ENCODE measurements around the gene DRC3. TPM values are rescaled to one million over a fixed set of nuclear protein-coding genes. Genes with fewer than 3 reads are reported as not detected.
A peak's percentile ranks its signal among the peaks of the same experiment; 100 is the strongest.
"Not testable (repeated sequence)": the region's sequence is repeated elsewhere in the genome, so short reads cannot be mapped to it uniquely, and the experiment has no call there.

Gene DRC3
- polyA plus RNA-seq, 1 donor from 2014 or later, result 1.9 TPM

GRCh38 chr17:17938388-17939107 lies 34.1 kb upstream of the DRC3 start:
- Histone ChIP-seq H3K79me2 (replicated peaks; ENCODE audit: insufficient read depth, low read length) (peaks cover 20% of the 10 kb centered on the region), H3K4me2 (ENCODE audit: low read length) (peak overlapping the region; percentile 36)

GRCh38 chr17:17939941-17940340 lies 32.7 kb upstream of the DRC3 start:
- not testable (repeated sequence) for H3K4me3 ChIP-seq (ENCODE audit: low read length); H4K20me1 ChIP-seq (ENCODE audit: insufficient read depth); H3K27me3 ChIP-seq (ENCODE audit: insufficient read depth, low read depth, low read length); H3K9ac ChIP-seq (ENCODE audit: low read length); H3K27ac ChIP-seq (ENCODE audit: low read length); H3K9me3 ChIP-seq (ENCODE audit: low read length); H2AFZ ChIP-seq (ENCODE audit: low read depth, low read length); H3K4me2 ChIP-seq (ENCODE audit: low read length); H3F3A ChIP-seq (ENCODE audit: insufficient read depth, low read length, poor library complexity, severe bottlenecking); H3K36me3 ChIP-seq (ENCODE audit: insufficient read depth, low read length); H3K9me2 ChIP-seq (ENCODE audit: insufficient read depth, low read length)
- peaks cover 17% of the 10 kb centered on the region for H3K79me2 ChIP-seq (replicated peaks; ENCODE audit: insufficient read depth, low read length)

More at GRCh38 chr17:17938388-17939107, 34.1 kb upstream of the DRC3 start:
- Histone ChIP-seq H3F3A (ENCODE audit: insufficient read depth, low read length, poor library complexity, severe bottlenecking) (no peaks in the 10 kb centered on the region), H2AFZ (ENCODE audit: low read depth, low read length) (no peak overlapping the region), H3K9me3 (ENCODE audit: low read length) (no peaks in the 10 kb centered on the region), H4K20me1 (ENCODE audit: insufficient read depth) (no peaks in the 10 kb centered on the region), H3K27me3 (ENCODE audit: insufficient read depth, low read depth, low read length) (no peaks in the 10 kb centered on the region), H3K9me2 (ENCODE audit: insufficient read depth, low read length) (no peaks in the 10 kb centered on the region), H3K36me3 (ENCODE audit: insufficient read depth, low read length) (no peaks in the 10 kb centered on the region), H3K4me3 (ENCODE audit: low read length) (peak overlapping the region; percentile 43), H3K9ac (ENCODE audit: low read length) (peak overlapping the region; percentile 72), H3K27ac (ENCODE audit: low read length) (peak overlapping the region; percentile 97)
- TF ChIP-seq SMC3 (conservative IDR thresholded peaks at IDR 0.05; ENCODE audit: poor library complexity) (no peak), EP300 (conservative IDR thresholded peaks at IDR 0.05; ENCODE audit: poor library complexity, severe bottlenecking) (no peak), POLR2AphosphoS5 (IDR thresholded peaks at IDR 0.05) (no peak), RAD21 (conservative IDR thresholded peaks at IDR 0.05) (no peak), CTCF (IDR thresholded peaks at IDR 0.05; ENCODE audit: poor library complexity, severe bottlenecking) (no peak), REST (IDR thresholded peaks at IDR 0.05; ENCODE audit: borderline replicate concordance) (no peak), MXI1 (conservative IDR thresholded peaks at IDR 0.05; ENCODE audit: poor library complexity, severe bottlenecking) (no peak), EZH2 (IDR thresholded peaks at IDR 0.05; ENCODE audit: borderline replicate concordance, insufficient read depth, low read length, poor library complexity, severe bottlenecking) (no peak)

Measured in neural cell (in vitro differentiated cells).